Activated CD4-positive, alpha-beta memory T cell treated with anti-CD3 and anti-CD28 coated beads for 36 hours (primary cell): ENCODE results near the gene TP53TG3C. TPM values are rescaled to one million over a fixed set of nuclear protein-coding genes. Genes with fewer than 3 reads are reported as not detected.
"Not testable (repeated sequence)": the region's sequence is repeated elsewhere in the genome, so short reads cannot be mapped to it uniquely, and the experiment has no call there.

Experiments used
- CTCF ChIA-PET: fragments of 350-600 bp; sonication (Branson Sonifier 250); formaldehyde crosslinking; loops from one replicate; lab custom pipeline; 2021; ENCODE audit warnings: antibody characterized with exemption, inconsistent platforms; lab: Charles Lee
- POLR2A ChIA-PET: fragments of 350-600 bp; sonication (Branson Sonifier 250); formaldehyde crosslinking; loops from one replicate; lab custom pipeline; 2021; ENCODE audit warnings: antibody characterized with exemption; lab: Charles Lee
- DNase-seq: peaks from one replicate; pipeline ENCODE4 v3.0.0-alpha.2; 2020
- H3K27ac Mint-ChIP-seq: one replicate; pipeline ENCODE4 v1.8.0; 2021; ENCODE audit warnings: mixed read lengths
- H3K27me3 Mint-ChIP-seq: one replicate; pipeline ENCODE4 v1.8.0; 2021; ENCODE audit warnings: mixed read lengths
- H3K36me3 Mint-ChIP-seq: one replicate; pipeline ENCODE4 v1.8.0; 2021; ENCODE audit warnings: mixed read lengths
- H3K4me1 Mint-ChIP-seq: one replicate; pipeline ENCODE4 v1.8.0; 2021; ENCODE audit warnings: low read depth, mixed read lengths
- H3K4me3 Mint-ChIP-seq: one replicate; pipeline ENCODE4 v1.8.0; 2021; ENCODE audit warnings: mild to moderate bottlenecking, mixed read lengths
- H3K9me3 Mint-ChIP-seq: one replicate; pipeline ENCODE4 v1.8.0; 2021; ENCODE audit warnings: mixed read lengths
- intact Hi-C: fragments of 100-400 bp; cut with micrococcal nuclease; formaldehyde crosslinking; loops from one replicate; pipeline ENCODE4 v1.15.1; 2023
- total RNA-seq, 2 experiments: library from RNA; stranded (reverse); gene quantifications; one replicate each; pipeline ENCODE4 v1.2.3, GENCODE V29; 2021

The TP53TG3C gene
- total RNA-seq: not detected

GRCh38 chr16:33193926-33194325, at the start of gene TP53TG3C:
Gene TP53TG3C, plus strand, starts transcription at chr16:33194226. Its CDS starts 68 bp downstream, at chr16:33194294.
- CTCF ChIA-PET, H3K4me1 Mint-ChIP-seq, intact Hi-C loops, POLR2A ChIA-PET, DNase-seq, H3K27me3 Mint-ChIP-seq, H3K27ac Mint-ChIP-seq, H3K9me3 Mint-ChIP-seq, H3K36me3 Mint-ChIP-seq, H3K4me3 Mint-ChIP-seq: not testable (repeated sequence)

Other genes starting within 250 kb of the TP53TG3C start
- not detected for gene TP53TG3E, start 110.1 kb downstream of the TP53TG3C start, total RNA-seq
- gene TP53TG3B, start 166.6 kb downstream of the TP53TG3C start, total RNA-seq: not detected